Measurements from ENCODE around the gene KLHL3.

Gene KLHL3

GRCh38 chr5:137632716-137633115, 103.2 kb downstream of the KLHL3 start:
- DNase-seq (ENCODE audit: low spot score): no peak

GRCh38 chr5:137631453-137631852, 104.4 kb downstream of the KLHL3 start:
- DNase-seq (ENCODE audit: low spot score): no peak

- no peak for DNase-seq (ENCODE audit: low spot score)
These were observed 104.9 kb downstream of the KLHL3 start for GRCh38 chr5:137630972-137631370.

GRCh38 chr5:137630216-137630971, 105.5 kb downstream of the KLHL3 start:
- no peak for DNase-seq (ENCODE audit: low spot score)

- peak; percentile 61 for DNase-seq (ENCODE audit: low spot score)
These were observed 106.2 kb downstream of the KLHL3 start for GRCh38 chr5:137629646-137630045.

GRCh38 chr5:137627706-137628105, 108.2 kb downstream of the KLHL3 start:
- DNase-seq (ENCODE audit: low spot score): no peak

- no peak for DNase-seq (ENCODE audit: low spot score)
These were observed 108.6 kb downstream of the KLHL3 start for GRCh38 chr5:137627293-137627692.

GRCh38 chr5:137624786-137625349, 111.0 kb downstream of the KLHL3 start:
- no peak for DNase-seq (ENCODE audit: low spot score)

GRCh38 chr5:137622850-137623249, 113.0 kb downstream of the KLHL3 start:
- no peak for DNase-seq (ENCODE audit: low spot score)

GRCh38 chr5:137621861-137622823, 113.7 kb downstream of the KLHL3 start:
- DNase-seq (ENCODE audit: low spot score): no peak

- DNase-seq (ENCODE audit: low spot score): no peak
These were observed 114.6 kb downstream of the KLHL3 start for GRCh38 chr5:137621306-137621705.

GRCh38 chr5:137619191-137619870, 116.6 kb downstream of the KLHL3 start:
- DNase-seq (ENCODE audit: low spot score): no peak

GRCh38 chr5:137618476-137618875, 117.4 kb downstream of the KLHL3 start:
- DNase-seq (ENCODE audit: low spot score): no peak

- DNase-seq (ENCODE audit: low spot score): no peak
These were observed 118.2 kb downstream of the KLHL3 start for GRCh38 chr5:137617528-137618205.

- DNase-seq (ENCODE audit: low spot score): no peak
These were observed 119.8 kb downstream of the KLHL3 start for GRCh38 chr5:137616046-137616445.

GRCh38 chr5:137615171-137615775, 120.6 kb downstream of the KLHL3 start:
- no peak for DNase-seq (ENCODE audit: low spot score)

- no peak for DNase-seq (ENCODE audit: low spot score)
These were observed 122.2 kb downstream of the KLHL3 start for GRCh38 chr5:137613554-137614265.

- DNase-seq (ENCODE audit: low spot score): no peak
These were observed 123.3 kb downstream of the KLHL3 start for GRCh38 chr5:137612576-137612975.

- no peak for DNase-seq (ENCODE audit: low spot score)
These were observed 124.0 kb downstream of the KLHL3 start for GRCh38 chr5:137611794-137612435.

- no peak for DNase-seq (ENCODE audit: low spot score)
These were observed 124.8 kb downstream of the KLHL3 start for GRCh38 chr5:137611011-137611580.
